HL-60 (cell line): ENCODE measurements around the gene MYRFL.

Source experiments
- CTCF ChIP-seq: IDR thresholded peaks from one replicate; pipeline ENCODE4 v1.5.1; 2011; ENCODE audit warnings: low read length, control low read depth, inconsistent platforms; ENCODE audit not compliant: insufficient read depth
- GABPA ChIP-seq: IDR thresholded peaks from 2 replicates; pipeline ENCODE4 v1.6.1; 2012; ENCODE audit warnings: low read depth
- POLR2AphosphoS5 ChIP-seq: IDR thresholded peaks from 2 replicates; pipeline ENCODE4 v1.6.1; 2012; ENCODE audit warnings: low read depth
- REST ChIP-seq: IDR thresholded peaks from 2 replicates; pipeline ENCODE4 v1.6.1; 2012; ENCODE audit warnings: low read depth; ENCODE audit not compliant: insufficient replicate concordance
- SPI1 ChIP-seq: IDR thresholded peaks from 2 replicates; pipeline ENCODE4 v1.6.1; 2012; ENCODE audit warnings: low read depth, mild to moderate bottlenecking, borderline replicate concordance

- TF ChIP-seq CTCF (no peak), POLR2AphosphoS5 (no peak), SPI1 (no peak), GABPA (no peak), REST (no peak)
Measured at GRCh38 chr12:69936214-69936731, 111.2 kb downstream of the MYRFL start.
